ENCODE results near the gene POU2F1. TPM values are rescaled to one million over a fixed set of nuclear protein-coding genes. Genes with fewer than 3 reads are reported as not detected.

POU2F1 gene
- total RNA-seq, 2 experiments from 2014 or later: 20.3 to 21.6 TPM

DNA sequence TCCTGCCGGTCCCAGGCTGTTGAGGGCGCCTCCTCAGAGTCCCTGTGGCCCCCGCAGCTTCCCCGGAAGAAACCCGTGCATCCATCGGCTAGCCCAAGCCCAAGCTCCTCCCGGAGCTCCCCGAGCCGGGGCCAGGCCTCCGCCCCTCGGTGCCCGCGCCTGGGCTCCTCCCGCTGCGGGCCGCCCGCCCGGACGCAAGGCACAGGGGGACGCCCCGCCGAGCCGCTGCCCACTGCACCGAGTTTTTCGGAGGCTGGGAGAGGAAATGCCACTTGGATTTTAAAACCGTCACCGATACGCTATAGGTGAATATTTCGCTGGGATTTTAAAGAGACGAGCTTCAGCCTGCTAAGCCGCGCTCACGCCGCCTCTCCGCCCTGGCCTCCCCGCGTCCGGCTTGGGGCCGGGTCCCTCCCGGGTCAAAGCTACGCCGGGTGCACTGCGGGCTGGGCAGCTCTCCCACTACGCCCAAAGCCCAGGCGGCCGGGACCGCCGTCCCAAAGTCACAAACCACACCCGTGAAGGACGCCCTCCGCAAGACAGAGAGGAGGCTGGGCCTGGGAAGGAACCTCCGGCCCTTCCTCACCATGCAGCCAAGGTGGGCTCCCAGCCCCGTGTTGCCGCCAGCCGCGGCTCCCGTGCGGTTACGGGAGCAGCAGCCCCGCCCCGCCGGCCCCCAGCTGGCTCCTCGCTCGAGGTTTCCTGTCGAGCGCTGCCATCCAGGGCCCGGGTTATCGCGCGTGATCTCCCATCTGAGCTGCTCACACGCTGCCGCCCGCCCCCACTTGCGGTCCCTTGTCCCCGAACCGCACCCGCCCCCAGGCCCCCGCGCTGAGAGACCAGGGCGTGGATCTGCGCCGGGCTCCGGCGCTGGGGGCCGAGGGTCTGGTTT lies 234.5 kb downstream of the POU2F1 start:
- peaks cover 33% of the 10 kb centered on the region for H3K36me3 Mint-ChIP-seq (ENCODE audit: low read depth)
- no peaks in the 10 kb centered on the region for H3K9me3 Mint-ChIP-seq (ENCODE audit: low read depth)
- DNase-seq (peak; percentile 88), ATAC-seq (peak; percentile 58)
- CTCF ChIA-PET: interaction anchor here (0.5 to 5.4 kb wide), 16 partner anchors 8 to 145 kb away, joined by 3 to 29 read pairs (median 6); partner anchors contain the start of gene CD247
- no peaks in the 10 kb centered on the region for H3K27me3 Mint-ChIP-seq
- H3K4me1 Mint-ChIP-seq: peaks cover 78% of the 10 kb centered on the region
- intact Hi-C loops (cut with DNase I, micrococcal nuclease): loop anchor here (2.0 to 5.0 kb wide), 4 partner anchors 46 to 257 kb away; partner anchors contain the start of gene POU2F1 (in 1 of the 2)
- H3K27ac Mint-ChIP-seq: peak overlapping the region; percentile 86
- POLR2A ChIA-PET: interaction anchor here (0.9 to 3.3 kb wide), 10 partner anchors 8 to 235 kb away, joined by 3 to 17 read pairs (median 4); partner anchors contain the start of genes CD247 and POU2F1
- H3K4me3 Mint-ChIP-seq: peak overlapping the region; percentile 75

DNA sequence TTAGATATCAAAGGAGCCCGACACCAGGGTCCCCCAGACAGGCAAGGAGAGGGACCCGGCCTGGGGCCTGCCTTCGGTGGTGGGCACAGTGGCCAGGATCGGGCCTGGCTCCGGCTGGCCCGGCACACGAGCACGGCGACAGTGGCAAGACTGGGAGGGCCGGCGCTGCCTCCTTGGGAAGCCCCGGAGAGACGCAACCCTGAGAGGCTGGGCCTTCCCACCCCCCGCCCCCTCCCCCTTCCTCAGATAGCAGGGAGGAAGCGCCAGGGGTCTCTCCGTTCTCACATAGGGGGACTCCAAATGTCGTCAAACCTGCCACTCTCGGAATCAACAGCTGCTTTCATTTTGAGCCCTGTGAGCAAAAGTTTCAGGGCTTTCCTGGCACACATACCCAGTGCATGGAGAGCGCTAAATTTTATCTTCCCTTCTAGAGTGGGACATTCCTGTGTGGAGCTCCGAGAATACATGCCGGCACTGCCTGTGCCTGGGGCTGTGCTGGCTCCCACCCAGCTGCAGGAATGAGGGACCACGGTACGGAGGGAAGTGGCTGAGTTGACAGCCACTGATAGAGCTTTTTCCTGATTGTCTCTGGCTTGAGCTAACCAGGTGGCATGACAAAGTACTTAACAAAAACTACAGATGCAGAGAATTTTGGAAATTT lies 235.2 kb downstream of the POU2F1 start:
- peaks cover 35% of the 10 kb centered on the region for H3K36me3 Mint-ChIP-seq (ENCODE audit: low read depth)

DNA sequence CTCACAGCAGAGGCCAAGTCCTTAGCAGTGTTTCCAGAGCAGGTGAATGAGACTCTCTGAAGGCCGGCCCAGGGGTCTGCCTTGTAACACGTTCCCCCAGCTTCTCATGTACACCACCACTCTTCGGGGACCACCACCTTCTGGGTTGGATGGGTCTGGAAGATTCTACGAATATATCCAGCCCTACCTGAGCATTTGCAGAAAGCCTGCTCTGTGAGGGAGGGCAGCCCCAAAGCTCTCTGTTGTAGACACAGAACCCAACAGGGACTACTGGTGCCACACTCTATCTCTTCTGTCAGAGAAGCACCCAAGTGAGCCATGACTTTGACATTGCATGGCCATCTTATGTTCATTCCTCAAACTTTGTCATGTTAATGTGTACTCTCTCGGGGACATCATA lies 235.8 kb downstream of the POU2F1 start:
- ChIA-PET CTCF (interaction anchor here (0.6 to 5.4 kb wide), 12 partner anchors 9 to 551 kb away, joined by 3 to 29 read pairs (median 8); partner anchors contain the start of gene CD247), POLR2A (interaction anchor here (0.7 to 3.3 kb wide), 9 partner anchors 9 to 193 kb away, joined by 3 to 17 read pairs (median 4); partner anchors contain the start of gene CD247)
- H3K27me3 Mint-ChIP-seq: no peaks in the 10 kb centered on the region
- H3K9me3 Mint-ChIP-seq (ENCODE audit: low read depth): no peaks in the 10 kb centered on the region
- no peak for ATAC-seq
- DNase-seq: no peak
- H3K4me3 Mint-ChIP-seq: peak overlapping the region; percentile 75
- peak overlapping the region; percentile 74 for H3K27ac Mint-ChIP-seq
- H3K36me3 Mint-ChIP-seq (ENCODE audit: low read depth): peaks cover 34% of the 10 kb centered on the region
- intact Hi-C loops (cut with DNase I, micrococcal nuclease): loop anchor here (1.0 to 5.0 kb wide), 4 partner anchors 9 to 256 kb away; no protein-coding TSS in a partner anchor
- peaks cover 80% of the 10 kb centered on the region for H3K4me1 Mint-ChIP-seq

More for the DNA sequence above, 235.2 kb downstream of the POU2F1 start:
- Mint-ChIP-seq H3K4me1 (peaks cover 79% of the 10 kb centered on the region), H3K9me3 (ENCODE audit: low read depth) (no peaks in the 10 kb centered on the region), H3K27me3 (no peaks in the 10 kb centered on the region), H3K4me3 (peak overlapping the region; percentile 75), H3K27ac (peak overlapping the region; percentile 74)
- ChIA-PET POLR2A (interaction anchor here (0.7 to 3.3 kb wide), 11 partner anchors 9 to 236 kb away, joined by 3 to 17 read pairs (median 4); partner anchors contain the start of genes CD247 and POU2F1), CTCF (interaction anchor here (0.6 to 5.4 kb wide), 12 partner anchors 9 to 550 kb away, joined by 3 to 29 read pairs (median 8); partner anchors contain the start of gene CD247)
- DNase-seq (peak; percentile 75), ATAC-seq (peak; percentile 49)
- intact Hi-C loops (cut with DNase I, micrococcal nuclease): loop anchor here (1.0 to 5.0 kb wide), 6 partner anchors 9 to 256 kb away; partner anchors contain the start of gene POU2F1 (in 1 of the 2)

DNA sequence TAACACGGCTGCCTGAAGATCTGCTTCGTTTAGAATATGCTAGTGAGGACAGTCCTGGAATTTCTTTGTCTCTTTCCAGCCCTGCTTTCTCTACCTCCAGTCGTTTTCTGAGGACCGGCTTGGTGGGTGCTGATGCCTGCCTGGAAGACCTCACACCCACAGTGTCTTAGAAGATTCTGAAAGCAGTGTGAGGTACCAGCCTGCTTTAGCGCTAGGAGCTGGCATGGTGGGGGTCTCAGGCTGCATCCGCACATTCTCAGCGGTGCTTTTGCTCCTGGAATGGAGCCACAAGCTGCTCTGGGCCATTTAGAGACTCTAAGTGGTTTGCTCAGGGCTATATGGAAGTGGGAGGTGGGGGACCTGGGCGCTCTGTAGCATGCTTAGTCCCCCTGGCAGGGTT lies 236.2 kb downstream of the POU2F1 start:
- ATAC-seq (no peak), DNase-seq (no peak)
- intact Hi-C loops (cut with DNase I, micrococcal nuclease): loop anchor here (1.0 to 5.0 kb wide), 4 partner anchors 10 to 255 kb away; no protein-coding TSS in a partner anchor
- H3K36me3 Mint-ChIP-seq (ENCODE audit: low read depth): peaks cover 37% of the 10 kb centered on the region
- no peak overlapping the region for H3K4me3 Mint-ChIP-seq
- H3K27ac Mint-ChIP-seq: peak overlapping the region; percentile 74
- peaks cover 80% of the 10 kb centered on the region for H3K4me1 Mint-ChIP-seq
- CTCF ChIA-PET: interaction anchor here (0.5 to 5.4 kb wide), 13 partner anchors 9 to 237 kb away, joined by 3 to 29 read pairs (median 4); partner anchors contain the start of gene CD247
- H3K27me3 Mint-ChIP-seq: no peaks in the 10 kb centered on the region
- POLR2A ChIA-PET: interaction anchor here (1.0 to 3.3 kb wide), 2 partner anchors 10 to 43 kb away, joined by 3 to 17 read pairs; no protein-coding TSS in a partner anchor
- H3K9me3 Mint-ChIP-seq (ENCODE audit: low read depth): no peaks in the 10 kb centered on the region

DNA sequence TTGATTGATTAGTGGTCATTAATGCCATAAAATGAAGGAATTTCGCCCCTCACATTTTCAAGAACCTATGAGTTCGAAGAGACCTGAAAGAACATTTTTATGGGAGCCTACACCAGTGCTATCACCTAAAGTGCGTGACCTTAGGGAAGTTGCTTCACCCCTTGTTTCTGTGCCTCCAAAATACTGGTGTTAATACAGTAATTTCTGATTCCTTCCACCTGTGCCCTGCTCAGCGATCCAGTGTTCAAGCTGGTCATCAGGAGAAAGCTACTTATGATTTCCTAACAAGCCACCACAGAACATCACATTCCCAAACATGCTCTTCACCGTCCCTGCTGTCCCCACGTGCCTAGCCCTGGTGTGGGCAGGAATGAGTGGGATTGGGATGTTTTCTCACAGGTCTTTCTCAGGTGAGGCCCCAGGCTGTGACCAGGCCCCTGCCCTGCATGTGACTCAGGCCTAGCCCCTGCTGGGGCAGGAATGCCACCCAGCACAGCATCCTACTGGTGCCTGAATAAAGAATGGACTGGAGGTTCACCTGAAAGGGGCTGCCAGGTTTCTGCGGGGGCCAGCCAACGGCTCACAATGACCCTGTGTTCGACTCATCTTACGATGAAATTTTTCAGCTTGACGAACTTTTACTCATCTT lies 237.4 kb downstream of the POU2F1 start:
- intact Hi-C loops (cut with DNase I, micrococcal nuclease): loop anchor here (2.0 to 5.0 kb wide), 2 partner anchors 59 to 254 kb away; no protein-coding TSS in a partner anchor
- ChIA-PET CTCF (interaction anchor here (0.6 to 5.4 kb wide), 8 partner anchors 7 to 163 kb away, joined by 3 to 29 read pairs (median 4); no protein-coding TSS in a partner anchor), POLR2A (no interaction called here)
- Mint-ChIP-seq H3K4me3 (peak overlapping the region; percentile 23), H3K9me3 (ENCODE audit: low read depth) (no peaks in the 10 kb centered on the region), H3K27ac (peak overlapping the region; percentile 8), H3K36me3 (ENCODE audit: low read depth) (peaks cover 34% of the 10 kb centered on the region), H3K27me3 (no peaks in the 10 kb centered on the region), H3K4me1 (peaks cover 81% of the 10 kb centered on the region)
- ATAC-seq (no peak), DNase-seq (no peak)

DNA sequence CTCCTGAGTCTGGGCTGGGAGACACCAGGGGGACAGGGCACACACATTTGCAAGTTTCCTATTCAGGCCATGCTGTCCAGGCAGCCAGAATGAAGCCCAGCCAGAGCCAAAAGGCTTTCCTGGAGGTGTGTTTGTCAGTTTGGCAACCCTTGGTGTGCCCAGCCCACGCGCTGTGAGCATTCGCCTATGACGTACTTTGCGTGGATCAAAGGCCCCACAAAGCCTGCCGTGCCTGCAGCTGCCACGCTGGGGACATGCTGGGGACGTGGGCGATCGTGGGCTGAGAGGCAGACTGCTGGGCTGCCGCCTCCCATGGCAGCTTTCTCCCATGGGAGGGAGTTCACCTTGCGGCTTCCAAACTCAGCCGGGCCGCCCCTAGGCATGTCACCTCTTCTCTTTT lies 240.2 kb downstream of the POU2F1 start:
- ATAC-seq: peak; percentile 30
- peaks cover 47% of the 10 kb centered on the region for H3K36me3 Mint-ChIP-seq (ENCODE audit: low read depth)
- DNase-seq: peak; percentile 73
- H3K9me3 Mint-ChIP-seq (ENCODE audit: low read depth): no peaks in the 10 kb centered on the region
- ChIA-PET CTCF (interaction anchor here (0.9 to 1.6 kb wide), 3 partner anchors 9 to 72 kb away, joined by 3 to 5 read pairs (median 4); no protein-coding TSS in a partner anchor), POLR2A (no interaction called here)
- intact Hi-C loops (cut with DNase I, micrococcal nuclease): no loop called here
- peak overlapping the region; percentile 72 for H3K27ac Mint-ChIP-seq
- H3K27me3 Mint-ChIP-seq: no peaks in the 10 kb centered on the region
- H3K4me1 Mint-ChIP-seq: peaks cover 94% of the 10 kb centered on the region
- H3K4me3 Mint-ChIP-seq: no peak overlapping the region

DNA sequence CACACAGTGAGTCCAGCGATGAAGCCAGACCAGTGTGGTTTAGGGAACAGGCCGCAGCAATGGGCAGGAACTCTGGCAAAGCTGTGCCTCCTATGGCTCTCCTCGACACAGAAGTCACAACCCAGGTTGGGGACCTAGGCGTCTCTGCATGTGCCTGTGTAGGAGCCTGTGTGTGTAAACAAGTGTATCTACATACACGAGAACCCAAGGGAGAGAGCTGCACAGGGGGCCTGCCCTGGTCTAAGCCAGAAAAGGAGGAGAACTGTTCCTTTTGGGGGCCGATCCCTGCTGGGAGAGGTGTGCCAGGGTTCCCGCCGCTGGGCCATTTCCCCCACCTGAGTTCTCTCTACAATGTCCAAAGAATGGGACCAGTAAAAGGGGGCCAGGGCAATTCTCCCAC lies 241.7 kb downstream of the POU2F1 start:
- Mint-ChIP-seq H3K4me3 (no peak overlapping the region), H3K9me3 (ENCODE audit: low read depth) (no peaks in the 10 kb centered on the region), H3K27me3 (no peaks in the 10 kb centered on the region), H3K4me1 (peaks cover 90% of the 10 kb centered on the region), H3K36me3 (ENCODE audit: low read depth) (peaks cover 48% of the 10 kb centered on the region), H3K27ac (no peak overlapping the region)
- DNase-seq (no peak), ATAC-seq (no peak)
- ChIA-PET POLR2A (no interaction called here), CTCF (interaction anchor here (0.6 to 1.6 kb wide), 5 partner anchors 8 to 71 kb away, joined by 3 to 7 read pairs (median 3); no protein-coding TSS in a partner anchor)
- intact Hi-C loops (cut with DNase I, micrococcal nuclease): no loop called here

DNA sequence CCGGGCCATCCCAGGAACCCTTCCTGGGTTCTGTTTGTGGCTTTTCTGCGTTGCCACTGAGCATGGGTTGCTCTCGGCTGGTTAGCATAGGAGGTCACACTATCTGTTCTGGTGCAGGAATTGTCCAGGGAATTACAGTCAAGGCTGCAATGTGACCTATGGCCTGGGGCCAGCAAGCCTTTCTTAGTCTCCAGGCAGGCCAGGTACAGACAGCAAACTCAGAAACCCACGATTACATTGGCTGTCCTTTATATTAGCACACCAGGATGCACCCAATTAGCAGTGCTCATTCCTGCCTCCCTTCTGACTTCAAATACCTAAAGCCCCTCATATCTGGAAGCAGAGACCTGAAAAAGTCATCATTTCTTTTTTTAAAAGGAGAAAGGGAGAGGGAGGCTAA lies 242.4 kb downstream of the POU2F1 start:
- peaks cover 90% of the 10 kb centered on the region for H3K4me1 Mint-ChIP-seq

DNA sequence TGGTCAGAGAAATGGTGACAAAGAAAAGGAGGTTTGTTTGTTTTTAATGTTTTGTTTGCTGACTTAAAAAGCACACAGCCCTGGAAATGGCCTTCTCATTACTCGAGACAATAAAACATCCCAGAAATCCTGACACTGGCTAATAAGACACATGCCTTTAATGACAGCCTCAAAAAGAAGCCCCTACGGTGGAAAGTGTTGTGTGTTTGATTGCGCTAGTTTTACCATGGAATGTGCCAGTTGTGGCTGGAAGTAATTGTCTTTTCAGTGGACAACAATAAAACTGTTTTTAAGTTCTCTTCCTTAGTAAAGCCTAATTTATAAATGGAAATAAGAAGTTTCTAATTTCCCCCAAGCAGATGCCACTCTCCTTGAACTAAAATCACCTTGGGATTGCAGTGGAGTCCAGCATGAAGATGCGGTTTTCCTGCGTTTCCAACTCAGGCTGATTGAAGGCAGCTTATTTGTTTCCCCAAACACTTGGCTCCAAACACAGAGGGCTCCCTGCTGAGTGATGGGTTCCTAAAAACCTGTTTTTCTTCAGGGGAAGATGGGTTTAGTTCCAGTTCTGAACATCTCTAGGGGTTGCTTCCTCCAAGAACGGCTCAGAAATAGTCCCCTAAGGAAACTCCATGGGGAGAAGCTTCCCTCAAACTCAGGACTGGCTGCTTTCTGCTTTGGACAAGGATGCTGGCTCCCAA lies 243.3 kb downstream of the POU2F1 start:
- H3K27me3 Mint-ChIP-seq: no peaks in the 10 kb centered on the region
- intact Hi-C loops (cut with DNase I, micrococcal nuclease): no loop called here
- H3K4me3 Mint-ChIP-seq: no peak overlapping the region
- ChIA-PET CTCF (interaction anchor here (0.5 to 3.3 kb wide), 6 partner anchors 8 to 53 kb away, joined by 3 to 21 read pairs (median 5); partner anchors contain the start of gene CD247), POLR2A (interaction anchor here (0.6 kb wide), 1 partner anchor 15 kb away, joined by 3 read pairs; no protein-coding TSS in a partner anchor)
- H3K36me3 Mint-ChIP-seq (ENCODE audit: low read depth): peaks cover 38% of the 10 kb centered on the region
- DNase-seq (no peak), ATAC-seq (no peak)
- H3K9me3 Mint-ChIP-seq (ENCODE audit: low read depth): no peaks in the 10 kb centered on the region
- H3K4me1 Mint-ChIP-seq: peaks cover 93% of the 10 kb centered on the region
- peak overlapping the region; percentile 70 for H3K27ac Mint-ChIP-seq

More for the DNA sequence above, 242.4 kb downstream of the POU2F1 start:
- intact Hi-C loops (cut with DNase I, micrococcal nuclease): no loop called here
- Mint-ChIP-seq H3K27ac (peak overlapping the region; percentile 35), H3K36me3 (ENCODE audit: low read depth) (peaks cover 41% of the 10 kb centered on the region), H3K9me3 (ENCODE audit: low read depth) (no peaks in the 10 kb centered on the region), H3K4me3 (no peak overlapping the region), H3K27me3 (no peaks in the 10 kb centered on the region)
- DNase-seq (no peak), ATAC-seq (no peak)
- POLR2A ChIA-PET: no interaction called here
- CTCF ChIA-PET: no interaction called here

DNA sequence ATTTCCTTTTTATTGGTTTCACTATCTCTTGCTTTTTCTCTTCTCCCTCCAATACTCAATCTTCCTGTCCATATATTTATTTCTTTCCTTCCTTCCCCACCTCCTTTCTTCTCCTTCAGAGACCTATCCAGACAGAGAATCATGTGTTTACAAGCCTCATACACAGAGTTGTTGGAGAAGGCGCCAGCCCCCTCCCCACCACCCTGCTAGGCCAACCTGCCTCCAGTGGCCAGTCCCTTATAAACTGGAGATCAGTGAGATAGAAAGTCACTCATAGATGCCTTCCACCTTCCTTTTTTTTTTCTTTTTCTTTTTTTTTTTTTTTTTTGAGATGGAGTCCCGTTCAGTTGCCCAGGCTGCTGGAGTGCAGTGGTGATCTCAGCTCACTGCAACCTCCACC lies 244.3 kb downstream of the POU2F1 start:
- H3K27ac Mint-ChIP-seq: peak overlapping the region; percentile 70
- peaks cover 93% of the 10 kb centered on the region for H3K4me1 Mint-ChIP-seq
- H3K27me3 Mint-ChIP-seq: no peaks in the 10 kb centered on the region
- ATAC-seq: peak; percentile 8
- H3K4me3 Mint-ChIP-seq: peak overlapping the region; percentile 45
- intact Hi-C loops (cut with DNase I, micrococcal nuclease): no loop called here
- DNase-seq: no peak
- CTCF ChIA-PET: interaction anchor here (0.6 to 3.3 kb wide), 9 partner anchors 9 to 76 kb away, joined by 3 to 21 read pairs (median 4); partner anchors contain the start of gene CD247
- POLR2A ChIA-PET: interaction anchor here (0.6 kb wide), 1 partner anchor 14 kb away, joined by 3 read pairs; no protein-coding TSS in a partner anchor
- peaks cover 36% of the 10 kb centered on the region for H3K36me3 Mint-ChIP-seq (ENCODE audit: low read depth)
- H3K9me3 Mint-ChIP-seq (ENCODE audit: low read depth): no peaks in the 10 kb centered on the region

All from activated CD4-positive, alpha-beta T cell treated with anti-CD3 and anti-CD28 coated beads for 36 hours (primary cell).